Ovary (tissue), 3 donors: Measurements from ENCODE around the gene DIDO1.

Source experiments
- POLR2A ChIP-seq: fragments of 450-650 bp; IDR thresholded peaks from one replicate; pipeline ENCODE4 v1.6.1; 2017; ENCODE audit warnings: antibody characterized with exemption, mild to moderate bottlenecking, moderate library complexity
- TF ChIP-seq, protein P1 (sequence below), 3 donors: fragments of 450-650 bp in 2 of 3; fragments of 200-600 bp in 1 of 3; IDR thresholded peaks; one replicate each; pipeline versions ENCODE4 v1.5.1 to v1.8.0; 2016 to 2022; ENCODE audit warnings: antibody characterized with exemption in 3 of 3, mild to moderate bottlenecking in 1 of 3
- donor health status: DM: no; HTN: no; CAD: no.

DNA sequence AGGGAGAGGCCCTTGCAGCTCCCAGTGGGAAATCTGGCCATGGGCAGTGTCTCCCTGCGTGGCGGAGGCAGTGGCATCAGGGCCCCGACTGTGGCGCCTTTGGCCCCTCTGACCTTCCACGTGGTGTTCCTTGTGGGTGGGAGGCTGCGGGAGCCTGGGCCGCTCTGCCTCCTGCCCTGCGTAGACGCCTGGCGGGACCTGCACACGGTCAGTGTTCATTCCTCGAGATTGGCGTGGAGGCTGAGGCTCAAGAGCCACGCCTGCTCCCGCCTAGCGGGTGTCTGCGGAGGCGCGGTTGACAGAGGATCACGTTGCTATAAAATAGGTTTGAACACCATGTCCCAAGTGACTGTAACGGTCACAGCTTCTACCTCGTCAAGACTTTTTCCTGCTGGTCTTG, 95.5 kb downstream of the DIDO1 start:
- TF ChIP-seq, protein P1, sequence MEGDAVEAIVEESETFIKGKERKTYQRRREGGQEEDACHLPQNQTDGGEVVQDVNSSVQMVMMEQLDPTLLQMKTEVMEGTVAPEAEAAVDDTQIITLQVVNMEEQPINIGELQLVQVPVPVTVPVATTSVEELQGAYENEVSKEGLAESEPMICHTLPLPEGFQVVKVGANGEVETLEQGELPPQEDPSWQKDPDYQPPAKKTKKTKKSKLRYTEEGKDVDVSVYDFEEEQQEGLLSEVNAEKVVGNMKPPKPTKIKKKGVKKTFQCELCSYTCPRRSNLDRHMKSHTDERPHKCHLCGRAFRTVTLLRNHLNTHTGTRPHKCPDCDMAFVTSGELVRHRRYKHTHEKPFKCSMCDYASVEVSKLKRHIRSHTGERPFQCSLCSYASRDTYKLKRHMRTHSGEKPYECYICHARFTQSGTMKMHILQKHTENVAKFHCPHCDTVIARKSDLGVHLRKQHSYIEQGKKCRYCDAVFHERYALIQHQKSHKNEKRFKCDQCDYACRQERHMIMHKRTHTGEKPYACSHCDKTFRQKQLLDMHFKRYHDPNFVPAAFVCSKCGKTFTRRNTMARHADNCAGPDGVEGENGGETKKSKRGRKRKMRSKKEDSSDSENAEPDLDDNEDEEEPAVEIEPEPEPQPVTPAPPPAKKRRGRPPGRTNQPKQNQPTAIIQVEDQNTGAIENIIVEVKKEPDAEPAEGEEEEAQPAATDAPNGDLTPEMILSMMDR (IDR thresholded peaks at IDR 0.05): no peak
- TF ChIP-seq POLR2A: no peak
